Dendritic cell treated with granulocyte-macrophage colony-stimulating factor and Interleukin-4, amounts not matched to agents 40 ng/mL and 50 ng/mL, for 4 days (primary cell): ENCODE measurements around the gene UQCRC1.

Experiments used
- H3K27ac Mint-ChIP-seq: one replicate; pipeline ENCODE4 v1.8.0; 2022; ENCODE audit warnings: mild to moderate bottlenecking, mixed read lengths
- H3K27me3 Mint-ChIP-seq: one replicate; pipeline ENCODE4 v1.8.0; 2022; ENCODE audit warnings: mild to moderate bottlenecking, mixed read lengths
- H3K36me3 Mint-ChIP-seq: one replicate; pipeline ENCODE4 v1.8.0; 2022; ENCODE audit warnings: low read depth, mixed read lengths
- H3K4me1 Mint-ChIP-seq: one replicate; pipeline ENCODE4 v1.8.0; 2022; ENCODE audit warnings: low read depth, mixed read lengths
- H3K4me3 Mint-ChIP-seq: one replicate; pipeline ENCODE4 v1.8.0; 2022; ENCODE audit warnings: mild to moderate bottlenecking, moderate library complexity, mixed read lengths
- H3K9me3 Mint-ChIP-seq: one replicate; pipeline ENCODE4 v1.8.0; 2022; ENCODE audit warnings: mixed read lengths
- intact Hi-C: fragments of 100-400 bp; cut with micrococcal nuclease; formaldehyde crosslinking; loops from one replicate; pipeline ENCODE4 v1.15.0; 2022

Gene UQCRC1

GRCh38 chr3:48599509-48600285, 9.7 kb downstream of the UQCRC1 start:
- Mint-ChIP-seq H3K4me1 (peaks cover 31% of the 10 kb centered on the region), H3K27me3 (peaks cover 14% of the 10 kb centered on the region), H3K27ac (no peak overlapping the region), H3K4me3 (no peak overlapping the region), H3K36me3 (peaks cover 78% of the 10 kb centered on the region), H3K9me3 (no peaks in the 10 kb centered on the region)
- intact Hi-C loops: no loop called here

- H3K36me3 Mint-ChIP-seq: peaks cover 71% of the 10 kb centered on the region
- intact Hi-C loops: no loop called here
- no peaks in the 10 kb centered on the region for H3K9me3 Mint-ChIP-seq
- H3K4me3 Mint-ChIP-seq: no peak overlapping the region
- peaks cover 21% of the 10 kb centered on the region for H3K27me3 Mint-ChIP-seq
- H3K27ac Mint-ChIP-seq: no peak overlapping the region
- H3K4me1 Mint-ChIP-seq: peaks cover 34% of the 10 kb centered on the region
These were observed 10.4 kb downstream of the UQCRC1 start for GRCh38 chr3:48599077-48599501.

GRCh38 chr3:48598323-48599076, 10.9 kb downstream of the UQCRC1 start:
- no peak overlapping the region for H3K4me3 Mint-ChIP-seq
- H3K4me1 Mint-ChIP-seq: peaks cover 34% of the 10 kb centered on the region
- H3K27me3 Mint-ChIP-seq: peaks cover 26% of the 10 kb centered on the region
- intact Hi-C loops: no loop called here
- no peaks in the 10 kb centered on the region for H3K9me3 Mint-ChIP-seq
- H3K27ac Mint-ChIP-seq: no peak overlapping the region
- H3K36me3 Mint-ChIP-seq: peaks cover 66% of the 10 kb centered on the region

GRCh38 chr3:48597408-48597800, 12.0 kb downstream of the UQCRC1 start:
- intact Hi-C loops: no loop called here
- no peak overlapping the region for H3K27ac Mint-ChIP-seq
- peaks cover 34% of the 10 kb centered on the region for H3K4me1 Mint-ChIP-seq
- no peak overlapping the region for H3K4me3 Mint-ChIP-seq
- peaks cover 55% of the 10 kb centered on the region for H3K36me3 Mint-ChIP-seq
- H3K9me3 Mint-ChIP-seq: no peaks in the 10 kb centered on the region
- H3K27me3 Mint-ChIP-seq: peaks cover 36% of the 10 kb centered on the region

- no peaks in the 10 kb centered on the region for H3K9me3 Mint-ChIP-seq
- H3K27me3 Mint-ChIP-seq: peaks cover 39% of the 10 kb centered on the region
- H3K27ac Mint-ChIP-seq: no peak overlapping the region
- peaks cover 34% of the 10 kb centered on the region for H3K4me1 Mint-ChIP-seq
- H3K4me3 Mint-ChIP-seq: no peak overlapping the region
- peaks cover 49% of the 10 kb centered on the region for H3K36me3 Mint-ChIP-seq
- intact Hi-C loops: no loop called here
These were observed 12.6 kb downstream of the UQCRC1 start for GRCh38 chr3:48596676-48597407.

- H3K4me3 Mint-ChIP-seq: no peak overlapping the region
- intact Hi-C loops: no loop called here
- peaks cover 42% of the 10 kb centered on the region for H3K36me3 Mint-ChIP-seq
- H3K4me1 Mint-ChIP-seq: peaks cover 34% of the 10 kb centered on the region
- peaks cover 41% of the 10 kb centered on the region for H3K27me3 Mint-ChIP-seq
- no peaks in the 10 kb centered on the region for H3K9me3 Mint-ChIP-seq
- peak overlapping the region; percentile 6 for H3K27ac Mint-ChIP-seq
These were observed 13.3 kb downstream of the UQCRC1 start for GRCh38 chr3:48596157-48596556.

GRCh38 chr3:48595526-48596121, 13.8 kb downstream of the UQCRC1 start:
- no peaks in the 10 kb centered on the region for H3K9me3 Mint-ChIP-seq
- peak overlapping the region; percentile 33 for H3K4me3 Mint-ChIP-seq
- peaks cover 46% of the 10 kb centered on the region for H3K27me3 Mint-ChIP-seq
- H3K36me3 Mint-ChIP-seq: peaks cover 37% of the 10 kb centered on the region
- H3K4me1 Mint-ChIP-seq: peaks cover 34% of the 10 kb centered on the region
- intact Hi-C loops: no loop called here
- peak overlapping the region; percentile 6 for H3K27ac Mint-ChIP-seq

GRCh38 chr3:48595075-48595525, 14.3 kb downstream of the UQCRC1 start, which contains the start of gene COL7A1:
Gene COL7A1, minus strand, starts transcription at chr3:48595329. Its CDS starts 170 bp downstream, at chr3:48595159.
- Mint-ChIP-seq H3K9me3 (no peaks in the 10 kb centered on the region), H3K4me3 (peak within 1 kb of the TSS; percentile 33), H3K27me3 (peaks cover 51% of the 10 kb centered on the region), H3K36me3 (peaks cover 32% of the 10 kb centered on the region), H3K27ac (peak within 1 kb of the TSS; percentile 6), H3K4me1 (peaks cover 34% of the 10 kb centered on the region)
- intact Hi-C loops: no loop called here

GRCh38 chr3:48594417-48595049, 14.9 kb downstream of the UQCRC1 start:
- Mint-ChIP-seq H3K36me3 (peaks cover 26% of the 10 kb centered on the region), H3K4me1 (peaks cover 30% of the 10 kb centered on the region), H3K4me3 (peak overlapping the region; percentile 33), H3K9me3 (no peaks in the 10 kb centered on the region), H3K27me3 (peaks cover 57% of the 10 kb centered on the region), H3K27ac (no peak overlapping the region)
- intact Hi-C loops: no loop called here

GRCh38 chr3:48593337-48593736, 16.1 kb downstream of the UQCRC1 start:
- Mint-ChIP-seq H3K4me1 (peaks cover 20% of the 10 kb centered on the region), H3K36me3 (peaks cover 14% of the 10 kb centered on the region), H3K9me3 (no peaks in the 10 kb centered on the region), H3K27ac (no peak overlapping the region), H3K4me3 (no peak overlapping the region), H3K27me3 (peaks cover 65% of the 10 kb centered on the region)
- intact Hi-C loops: no loop called here

GRCh38 chr3:48592519-48593087, 16.8 kb downstream of the UQCRC1 start:
- peaks cover 72% of the 10 kb centered on the region for H3K27me3 Mint-ChIP-seq
- no peak overlapping the region for H3K27ac Mint-ChIP-seq
- peaks cover 7% of the 10 kb centered on the region for H3K36me3 Mint-ChIP-seq
- intact Hi-C loops: no loop called here
- H3K4me1 Mint-ChIP-seq: peaks cover 20% of the 10 kb centered on the region
- no peak overlapping the region for H3K4me3 Mint-ChIP-seq
- no peaks in the 10 kb centered on the region for H3K9me3 Mint-ChIP-seq

- intact Hi-C loops: no loop called here
- Mint-ChIP-seq H3K27me3 (peaks cover 75% of the 10 kb centered on the region), H3K4me1 (peaks cover 20% of the 10 kb centered on the region), H3K9me3 (no peaks in the 10 kb centered on the region), H3K4me3 (no peak overlapping the region), H3K27ac (no peak overlapping the region), H3K36me3 (peaks cover under 1% of the 10 kb centered on the region)
These were observed 17.4 kb downstream of the UQCRC1 start for GRCh38 chr3:48591886-48592518.
